GM21515 (cell line): Measurements from ENCODE around the gene MOB3C.

ENCODE experiments used
- ATAC-seq: cut with Tn5 transposase; IDR thresholded peaks from one replicate; pipeline ENCODE4 v1.9.1; 2021; ENCODE audit not compliant: unreplicated experiment

MOB3C gene

GRCh38 chr1:46639547-46639946, 22.9 kb upstream of the MOB3C start:
- no peak for ATAC-seq

GRCh38 chr1:46638921-46639320, 22.3 kb upstream of the MOB3C start:
- no peak for ATAC-seq

GRCh38 chr1:46637444-46638083, 21.0 kb upstream of the MOB3C start:
- ATAC-seq, result no peak

GRCh38 chr1:46635205-46635604, 18.6 kb upstream of the MOB3C start:
- no peak for ATAC-seq

GRCh38 chr1:46630719-46631118, 14.1 kb upstream of the MOB3C start:
- ATAC-seq, result no peak

- no peak for ATAC-seq
These were observed 7.4 kb upstream of the MOB3C start for GRCh38 chr1:46623743-46624644.

- ATAC-seq, result no peak
These were observed 5.7 kb upstream of the MOB3C start for GRCh38 chr1:46622344-46622743.

- ATAC-seq, result no peak
These were observed 5.3 kb upstream of the MOB3C start for GRCh38 chr1:46621930-46622329.

GRCh38 chr1:46619656-46620258, 3.1 kb upstream of the MOB3C start:
- no peak for ATAC-seq

GRCh38 chr1:46618754-46619415, 2.3 kb upstream of the MOB3C start:
- no peak for ATAC-seq

GRCh38 chr1:46617833-46618232, 1.2 kb upstream of the MOB3C start:
- no peak for ATAC-seq

GRCh38 chr1:46617108-46617800, 643 bp upstream of the MOB3C start:
- ATAC-seq, result no peak

GRCh38 chr1:46615735-46616134, 876 bp downstream of the MOB3C start:
- ATAC-seq, result no peak

GRCh38 chr1:46615088-46615487, 1.5 kb downstream of the MOB3C start:
- no peak for ATAC-seq

GRCh38 chr1:46614604-46614984, 2.0 kb downstream of the MOB3C start:
- no peak for ATAC-seq

GRCh38 chr1:46613661-46614603, 2.7 kb downstream of the MOB3C start:
- ATAC-seq, result no peak

- ATAC-seq, result no peak
These were observed 3.5 kb downstream of the MOB3C start for GRCh38 chr1:46612937-46613660.

GRCh38 chr1:46611691-46612221, 4.9 kb downstream of the MOB3C start:
- no peak for ATAC-seq
